SHP77 treated with DMSO at 0.1 percent for 48 hours (cell line): ENCODE results near the gene NMT2.
A peak's percentile ranks its signal among the peaks of the same experiment; 100 is the strongest.

ENCODE experiments used
- DNase-seq: peaks from one replicate; lab custom pipeline; 2025; lab: John Stamatoyannopoulos, UW

Gene NMT2

GRCh38 chr10:15092855-15093408, 75.6 kb downstream of the NMT2 start:
- DNase-seq: no peak

GRCh38 chr10:15091418-15091817, 77.1 kb downstream of the NMT2 start:
- DNase-seq: no peak

GRCh38 chr10:15088428-15089261, 79.8 kb downstream of the NMT2 start, which contains the start of gene ACBD7:
ACBD7 (minus strand) TSS chr10:15088776; CDS start chr10:15088728, 48 bp downstream.
- DNase-seq: peak; percentile 68

- no peak for DNase-seq
These were observed 84.0 kb downstream of the NMT2 start for GRCh38 chr10:15084502-15084922.

GRCh38 chr10:15083674-15084501, 84.6 kb downstream of the NMT2 start:
- no peak for DNase-seq

GRCh38 chr10:15075421-15075820, 93.1 kb downstream of the NMT2 start:
- DNase-seq: no peak

DNA sequence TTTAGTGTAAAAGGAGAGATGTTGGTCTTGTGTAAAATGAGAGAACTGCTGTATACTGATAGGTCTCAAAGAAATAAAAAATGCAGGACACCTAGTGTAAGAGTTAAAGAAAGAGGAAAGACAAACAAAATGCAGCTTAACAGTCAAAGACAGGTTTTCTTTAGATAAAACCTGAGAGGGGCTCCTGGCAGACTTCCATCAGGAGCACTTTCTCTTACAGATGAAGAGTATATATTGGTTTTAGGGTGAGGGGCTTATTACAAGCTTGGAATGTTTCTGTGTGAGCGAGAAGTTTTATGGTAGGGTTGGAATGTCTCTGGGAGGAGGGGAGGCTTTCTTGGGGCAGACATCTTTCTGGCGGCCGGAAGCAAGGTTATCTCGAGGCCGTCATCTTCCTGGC, 96.1 kb downstream of the NMT2 start:
- DNase-seq: no peak

DNA sequence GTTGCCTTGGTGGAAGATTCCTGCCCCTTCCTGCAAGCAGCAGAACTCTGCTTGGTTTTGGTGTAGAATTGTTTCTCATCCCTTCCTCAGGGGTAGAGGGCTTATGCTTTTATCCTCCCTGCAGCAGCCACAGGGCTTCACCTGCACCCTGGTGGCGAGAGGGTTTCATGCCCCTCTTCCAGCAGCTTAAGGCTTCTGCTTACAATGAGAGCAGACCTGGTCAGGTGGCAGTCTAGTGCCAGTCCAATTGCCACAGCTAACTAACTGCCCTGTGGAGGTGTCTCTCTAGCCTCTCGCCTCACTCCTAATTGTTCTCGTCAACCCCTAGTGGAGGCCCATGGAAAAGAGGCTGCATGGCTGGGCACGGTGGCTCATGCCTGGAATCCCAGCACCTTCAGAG, 99.3 kb downstream of the NMT2 start:
- DNase-seq: no peak

DNA sequence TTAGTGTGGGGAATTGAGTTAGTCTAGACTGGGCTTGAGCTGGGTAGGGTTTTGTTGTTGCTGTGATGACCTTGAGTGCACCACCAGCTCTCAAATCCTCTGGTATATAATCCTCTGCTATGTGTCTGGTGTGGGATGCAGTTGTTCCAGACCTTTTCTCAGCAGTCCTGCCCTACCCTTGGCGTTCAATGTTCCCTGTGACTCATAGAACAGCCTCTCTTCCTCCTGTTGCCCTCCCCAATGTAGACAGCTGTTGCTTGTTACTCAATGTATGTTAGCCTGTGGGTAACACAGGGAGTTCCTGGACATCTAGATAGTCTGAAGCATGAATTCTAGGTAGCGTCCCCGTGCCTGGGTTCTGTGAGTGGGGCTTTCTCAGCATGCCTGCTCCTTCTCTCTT, 99.7 kb downstream of the NMT2 start:
- no peak for DNase-seq

- DNase-seq: no peak
These were observed 101.3 kb downstream of the NMT2 start for GRCh38 chr10:15067154-15067553.

DNA sequence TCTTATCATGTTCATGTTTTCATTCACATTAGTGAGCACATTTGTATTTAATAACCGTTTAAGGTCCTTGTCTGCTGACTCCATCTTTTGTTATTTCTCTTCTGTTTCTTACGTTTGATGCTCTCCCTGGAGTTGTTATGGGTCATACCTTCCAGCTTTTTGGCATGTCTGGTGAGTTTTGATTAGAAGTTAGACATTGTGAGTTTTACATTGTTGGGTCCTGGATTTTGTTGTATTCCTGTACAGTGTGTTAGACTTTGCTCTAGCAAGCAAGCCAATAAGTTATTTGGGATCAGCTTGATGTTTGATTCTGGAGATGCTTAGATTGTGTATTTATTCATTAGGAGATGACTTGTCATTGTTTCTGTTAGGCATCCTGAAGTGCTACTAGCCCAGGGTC, 107.9 kb downstream of the NMT2 start:
- DNase-seq: no peak

DNA sequence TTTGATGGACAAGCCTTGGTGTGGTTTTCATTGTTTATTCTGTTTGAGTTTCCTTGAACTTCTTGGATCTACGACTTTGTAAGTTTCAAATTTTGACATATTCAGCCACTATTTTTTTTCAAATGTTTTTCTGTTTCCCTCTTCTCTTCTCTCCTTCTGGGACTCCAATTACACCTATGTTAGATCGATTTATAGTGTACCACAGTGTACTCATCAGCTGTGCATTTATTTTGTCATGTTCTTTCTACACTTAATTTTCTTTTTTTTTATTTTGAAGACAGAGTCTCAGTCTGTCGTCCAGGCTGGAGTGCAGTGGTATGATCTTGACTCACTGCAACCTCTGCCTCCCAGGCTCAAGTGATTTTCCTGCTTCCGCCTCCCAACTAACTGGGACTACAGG, 108.6 kb downstream of the NMT2 start:
- DNase-seq: no peak

DNA sequence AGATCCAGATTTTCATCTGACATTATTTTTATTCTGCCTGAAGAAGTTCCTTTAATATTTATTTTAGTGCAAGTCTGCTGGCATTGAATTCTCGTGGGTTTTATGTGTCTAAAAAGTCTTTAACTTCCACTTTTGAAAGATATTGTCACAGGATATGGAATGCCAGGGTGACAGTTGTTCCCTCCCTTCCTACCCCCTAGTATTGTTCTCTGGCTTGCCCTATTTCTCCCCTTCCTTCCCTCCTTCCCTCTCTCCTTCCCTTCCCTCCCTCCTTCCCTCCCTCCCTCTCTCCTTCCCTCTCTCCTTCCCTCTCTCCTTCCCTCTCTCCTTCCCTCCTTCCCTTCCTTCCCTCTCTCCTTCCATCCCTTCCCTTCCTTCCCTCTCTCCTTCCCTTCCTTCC, 109.8 kb downstream of the NMT2 start:
- no peak for DNase-seq
